PC-9 (cell line): ENCODE measurements around the gene RARB. TPM values are rescaled to one million over a fixed set of nuclear protein-coding genes. Genes with fewer than 3 reads are reported as not detected.

Experiments
- BruUV-seq: library from RNA; stranded (reverse); fragments of 400-500 nt; replicated peaks from 2 replicates; lab custom pipeline; 2021; lab: Mats Ljungman, UMichigan
- CTCF ChIA-PET: fragments of 300-600 bp; sonication (Branson Sonifier 250); formaldehyde crosslinking; loops from one replicate; lab custom pipeline; 2022; ENCODE audit warnings: antibody characterized with exemption; lab: Charles Lee
- POLR2A ChIA-PET: fragments of 300-600 bp; sonication (Branson Sonifier 250); formaldehyde crosslinking; loops from one replicate; lab custom pipeline; 2022; ENCODE audit warnings: antibody characterized with exemption; ENCODE audit not compliant: unreplicated experiment; lab: Charles Lee
- DNase-seq, 2 experiments: peaks; one replicate each; pipeline versions ENCODE4 v3.0.0 to v3.0.0-alpha.2; 2015 to 2022; ENCODE audit warnings: mixed read lengths in 1 of 2
- H2AFZ ChIP-seq: fragments of 200-600 bp; sonication (generic); 2 replicates; pipeline ENCODE4 v1.8.1; 2017; ENCODE audit warnings: antibody characterized with exemption
- H3F3A ChIP-seq: fragments of 200-600 bp; sonication (generic); 2 replicates; pipeline ENCODE4 v1.8.1; 2017; ENCODE audit warnings: antibody characterized with exemption, mild to moderate bottlenecking, low read depth; ENCODE audit not compliant: insufficient read depth
- H3K27ac ChIP-seq: fragments of 200-600 bp; sonication (generic); 2 replicates; pipeline ENCODE4 v1.6.1; 2016; ENCODE audit warnings: mixed run types
- H3K27me3 ChIP-seq: fragments of 200-600 bp; sonication (generic); 2 replicates; pipeline ENCODE4 v1.6.1; 2016; ENCODE audit warnings: low read depth, mixed run types; ENCODE audit not compliant: insufficient read depth
- H3K36me3 ChIP-seq: fragments of 200-600 bp; sonication (generic); 2 replicates; pipeline ENCODE4 v1.6.1; 2016; ENCODE audit warnings: low read depth, mixed run types
- H3K4me1 ChIP-seq: fragments of 200-600 bp; sonication (generic); replicated peaks from 2 replicates; pipeline ENCODE4 v1.6.1; 2016; ENCODE audit warnings: mixed run types; ENCODE audit not compliant: insufficient read depth
- H3K4me2 ChIP-seq: fragments of 200-600 bp; sonication (generic); 2 replicates; pipeline ENCODE4 v1.6.1; 2017; ENCODE audit warnings: mixed run types
- H3K4me3 ChIP-seq: fragments of 200-600 bp; sonication (generic); 2 replicates; pipeline ENCODE4 v1.6.1; 2016; ENCODE audit warnings: mixed run types
- H3K79me2 ChIP-seq: fragments of 200-600 bp; sonication (generic); 2 replicates; pipeline ENCODE4 v1.6.1; 2017; ENCODE audit warnings: low read depth, mixed run types
- H3K9me2 ChIP-seq: fragments of 200-600 bp; sonication (generic); 2 replicates; pipeline ENCODE4 v1.8.1; 2017; ENCODE audit warnings: mild to moderate bottlenecking; ENCODE audit not compliant: insufficient read depth
- H3K9me3 ChIP-seq: fragments of 200-600 bp; sonication (generic); 2 replicates; pipeline ENCODE4 v1.8.1; 2016; ENCODE audit warnings: low read depth; ENCODE audit not compliant: insufficient read depth
- H4K20me1 ChIP-seq: fragments of 200-600 bp; sonication (generic); 2 replicates; pipeline ENCODE4 v1.8.1; 2017; ENCODE audit not compliant: insufficient read depth
- EZH2 ChIP-seq: fragments of 200-600 bp; sonication (generic); IDR thresholded peaks from 2 replicates; pipeline ENCODE4 v1.8.0; 2017; ENCODE audit warnings: antibody characterized with exemption, low read depth
- intact Hi-C: fragments of 100-400 bp; cut with micrococcal nuclease; formaldehyde crosslinking; loops from one replicate; pipeline ENCODE4 v1.10.0; 2022; ENCODE audit not compliant: unreplicated experiment
- total RNA-seq: library from RNA; stranded (reverse); gene quantifications from 2 replicates; pipeline ENCODE4 v1.2.3, GENCODE V29; 2021
- TF ChIP-seq, protein P1 (sequence below): fragments of 200-600 bp; sonication (generic); conservative IDR thresholded peaks from 2 replicates; pipeline ENCODE4 v1.6.1; 2017; ENCODE audit warnings: mixed run types, antibody characterized with exemption, mild to moderate bottlenecking, moderate library complexity

RARB gene
- total RNA-seq, 1 experiment from 2014 or later: 1.0 TPM

GRCh38 chr3:25568525-25569078 is 140.5 kb downstream of the RARB start:
- DNase-seq: no peak
- no peaks in the 10 kb centered on the region for H3F3A ChIP-seq
- no peaks in the 10 kb centered on the region for H3K36me3 ChIP-seq
- H3K4me1 ChIP-seq: no peaks in the 10 kb centered on the region
- H3K79me2 ChIP-seq: no peaks in the 10 kb centered on the region
- no TSS peak for BruUV-seq
- TF ChIP-seq EZH2: no peak
- TF ChIP-seq, protein P1, sequence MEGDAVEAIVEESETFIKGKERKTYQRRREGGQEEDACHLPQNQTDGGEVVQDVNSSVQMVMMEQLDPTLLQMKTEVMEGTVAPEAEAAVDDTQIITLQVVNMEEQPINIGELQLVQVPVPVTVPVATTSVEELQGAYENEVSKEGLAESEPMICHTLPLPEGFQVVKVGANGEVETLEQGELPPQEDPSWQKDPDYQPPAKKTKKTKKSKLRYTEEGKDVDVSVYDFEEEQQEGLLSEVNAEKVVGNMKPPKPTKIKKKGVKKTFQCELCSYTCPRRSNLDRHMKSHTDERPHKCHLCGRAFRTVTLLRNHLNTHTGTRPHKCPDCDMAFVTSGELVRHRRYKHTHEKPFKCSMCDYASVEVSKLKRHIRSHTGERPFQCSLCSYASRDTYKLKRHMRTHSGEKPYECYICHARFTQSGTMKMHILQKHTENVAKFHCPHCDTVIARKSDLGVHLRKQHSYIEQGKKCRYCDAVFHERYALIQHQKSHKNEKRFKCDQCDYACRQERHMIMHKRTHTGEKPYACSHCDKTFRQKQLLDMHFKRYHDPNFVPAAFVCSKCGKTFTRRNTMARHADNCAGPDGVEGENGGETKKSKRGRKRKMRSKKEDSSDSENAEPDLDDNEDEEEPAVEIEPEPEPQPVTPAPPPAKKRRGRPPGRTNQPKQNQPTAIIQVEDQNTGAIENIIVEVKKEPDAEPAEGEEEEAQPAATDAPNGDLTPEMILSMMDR: no peak
- intact Hi-C loops: no loop called here
- POLR2A ChIA-PET: no interaction called here
- no peaks in the 10 kb centered on the region for H3K9me3 ChIP-seq
- no peaks in the 10 kb centered on the region for H4K20me1 ChIP-seq
- CTCF ChIA-PET: no interaction called here
- H3K9me2 ChIP-seq: no peaks in the 10 kb centered on the region; the same call in 1 of the 2 replicates
- H3K4me3 ChIP-seq: no peak overlapping the region
- H3K27ac ChIP-seq: no peak overlapping the region
- H3K27me3 ChIP-seq: no peaks in the 10 kb centered on the region
- no peak overlapping the region for H2AFZ ChIP-seq
- no peak overlapping the region for H3K4me2 ChIP-seq

GRCh38 chr3:25571285-25571684 is 143.2 kb downstream of the RARB start:
- ChIA-PET CTCF (no interaction called here), POLR2A (no interaction called here)
- H3K27ac ChIP-seq: no peak overlapping the region
- H3F3A ChIP-seq: no peaks in the 10 kb centered on the region
- no peak overlapping the region for H3K4me3 ChIP-seq
- BruUV-seq: no TSS peak
- H3K79me2 ChIP-seq: no peaks in the 10 kb centered on the region
- no peak overlapping the region for H3K4me2 ChIP-seq
- TF ChIP-seq EZH2: no peak
- TF ChIP-seq, protein P1: no peak
- no peaks in the 10 kb centered on the region for H3K36me3 ChIP-seq
- H4K20me1 ChIP-seq: no peaks in the 10 kb centered on the region
- H3K27me3 ChIP-seq: no peaks in the 10 kb centered on the region
- intact Hi-C loops: no loop called here
- H2AFZ ChIP-seq: no peak overlapping the region
- no peak for DNase-seq
- no peaks in the 10 kb centered on the region for H3K9me2 ChIP-seq
- no peaks in the 10 kb centered on the region for H3K9me3 ChIP-seq
- H3K4me1 ChIP-seq: no peaks in the 10 kb centered on the region

DNA sequence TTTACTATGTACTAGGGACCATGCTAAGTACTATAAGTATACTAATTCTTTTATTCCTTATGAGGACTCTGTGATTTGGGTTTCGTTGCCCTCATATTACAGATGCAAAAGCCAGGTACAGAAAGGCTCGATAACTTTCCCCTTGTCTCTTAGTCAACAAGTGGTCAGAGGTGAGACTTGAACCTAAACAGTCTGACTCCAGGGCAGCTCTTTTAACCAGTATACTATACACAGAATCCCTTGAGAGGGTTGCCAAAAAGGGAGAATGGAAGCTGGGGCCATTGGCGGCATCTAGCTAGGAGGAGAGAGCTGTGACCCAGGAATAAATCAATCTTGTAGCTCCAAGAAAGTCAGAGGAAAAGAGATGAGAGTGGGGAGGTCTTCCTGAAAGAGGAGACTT is 144.3 kb downstream of the RARB start:
- Histone ChIP-seq H3K27ac (no peak overlapping the region), H2AFZ (no peak overlapping the region), H3F3A (no peaks in the 10 kb centered on the region), H3K27me3 (no peaks in the 10 kb centered on the region), H3K9me3 (no peaks in the 10 kb centered on the region), H3K4me3 (no peak overlapping the region), H3K79me2 (no peaks in the 10 kb centered on the region), H3K36me3 (no peaks in the 10 kb centered on the region), H4K20me1 (no peaks in the 10 kb centered on the region), H3K4me2 (no peak overlapping the region), H3K4me1 (no peaks in the 10 kb centered on the region), H3K9me2 (no peaks in the 10 kb centered on the region)
- ChIA-PET POLR2A (no interaction called here), CTCF (no interaction called here)
- DNase-seq: no peak
- TF ChIP-seq, protein P1: no peak
- TF ChIP-seq EZH2: no peak
- intact Hi-C loops: no loop called here
- no TSS peak for BruUV-seq
